HG02885 (cell line): ENCODE results near the gene ABHD14A.

Experiments
- ATAC-seq: cut with Tn5 transposase; IDR thresholded peaks from one replicate; pipeline ENCODE4 v1.9.1; 2021; ENCODE audit warnings: mild to moderate bottlenecking; ENCODE audit not compliant: unreplicated experiment, poor library complexity

Gene ABHD14A

DNA sequence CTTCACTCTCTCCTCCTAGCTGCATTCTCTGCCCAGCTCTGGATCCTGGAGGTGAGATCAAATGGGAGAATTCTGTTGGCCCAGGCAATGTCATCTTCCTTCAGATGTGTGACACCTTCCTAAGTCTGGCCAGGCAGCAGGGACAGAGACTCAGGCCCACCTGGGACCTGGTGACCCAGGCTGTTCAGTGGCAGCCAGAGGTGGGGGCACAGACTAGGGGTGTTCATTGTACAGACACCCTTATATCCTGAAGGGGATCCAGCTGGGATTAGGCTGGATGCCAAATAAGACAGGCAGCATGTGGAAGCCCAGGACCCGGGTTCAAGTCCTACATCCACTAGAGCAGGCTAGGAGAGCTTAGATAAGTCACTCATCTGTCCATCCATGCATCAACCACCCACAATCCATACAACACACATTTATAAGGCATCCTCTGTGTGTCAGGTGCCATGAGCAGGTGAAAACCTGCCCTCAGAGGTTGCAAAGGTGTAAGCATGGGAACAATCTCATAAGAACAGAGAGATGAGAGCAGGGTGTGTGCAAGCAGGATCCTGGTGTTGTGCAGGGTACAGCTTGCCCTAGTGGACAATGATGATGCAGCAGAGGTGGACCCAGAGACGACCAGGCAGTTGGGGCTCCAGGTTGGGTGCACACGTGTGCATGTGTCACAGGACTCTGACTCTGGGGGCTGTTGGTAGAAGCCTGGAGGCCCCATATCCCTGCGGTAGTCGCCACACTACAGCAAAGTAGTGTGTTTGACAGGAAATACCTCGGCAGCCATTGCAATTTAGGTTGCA lies 39.1 kb downstream of the ABHD14A start:
- no peak for ATAC-seq

DNA sequence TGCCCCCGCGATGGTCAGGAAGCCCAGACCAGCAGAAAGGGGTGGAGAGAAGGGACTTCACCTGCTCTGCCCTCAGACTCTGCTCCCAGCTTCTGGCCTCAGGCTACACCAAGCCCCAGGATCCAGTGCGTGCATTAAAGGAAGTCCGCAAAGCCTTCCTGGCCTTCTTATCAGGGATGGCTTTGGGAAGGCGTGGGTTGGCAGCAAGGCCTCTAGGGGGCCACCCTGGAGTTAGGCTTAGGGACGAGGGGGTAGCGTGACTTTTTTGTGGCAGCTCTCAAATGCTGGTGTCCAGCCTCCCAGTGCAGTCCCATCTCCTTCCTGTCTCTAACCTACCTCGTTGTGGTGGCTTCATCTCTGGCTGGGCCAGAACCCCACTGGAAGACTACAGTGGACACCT lies 39.7 kb downstream of the ABHD14A start:
- ATAC-seq = no peak

DNA sequence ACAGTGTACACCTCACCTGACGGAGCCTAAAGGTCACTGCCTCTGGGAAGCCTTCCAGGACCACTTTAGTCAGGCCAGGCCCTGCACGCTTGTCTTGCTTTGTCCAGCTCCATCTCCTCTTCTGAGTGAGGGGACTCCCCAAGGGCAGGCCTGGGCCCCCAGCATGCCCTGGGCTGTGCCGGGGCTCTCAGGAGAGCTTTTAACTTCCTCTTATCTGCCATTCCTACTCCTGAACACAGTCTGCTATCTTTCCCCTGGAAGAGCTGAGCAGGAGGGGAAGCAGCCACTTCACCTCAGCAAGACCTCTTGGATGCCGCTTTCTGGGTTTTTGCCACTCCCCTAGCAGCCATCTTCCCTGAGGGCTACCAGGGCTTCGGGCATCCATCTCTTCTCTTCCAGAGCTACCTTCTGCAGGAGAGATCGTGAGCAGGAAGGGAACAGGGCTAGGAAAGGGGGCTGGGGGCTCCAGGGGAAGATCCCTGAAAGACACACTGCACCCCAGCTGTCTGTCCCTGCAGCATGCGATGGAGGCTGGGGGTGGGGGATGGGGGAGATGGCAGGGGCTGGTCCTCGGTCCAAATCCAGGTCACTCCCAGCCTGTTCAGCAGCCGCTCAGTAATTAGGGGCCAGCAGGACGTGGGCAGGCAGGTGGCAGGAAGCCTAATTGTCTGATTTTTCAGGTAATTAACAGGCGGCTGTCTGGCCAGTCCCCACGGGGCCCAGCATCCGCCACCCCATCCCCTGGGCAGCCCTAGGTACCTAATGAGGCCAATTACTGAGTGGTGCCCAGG lies 40.8 kb downstream of the ABHD14A start:
- ATAC-seq = no peak

DNA sequence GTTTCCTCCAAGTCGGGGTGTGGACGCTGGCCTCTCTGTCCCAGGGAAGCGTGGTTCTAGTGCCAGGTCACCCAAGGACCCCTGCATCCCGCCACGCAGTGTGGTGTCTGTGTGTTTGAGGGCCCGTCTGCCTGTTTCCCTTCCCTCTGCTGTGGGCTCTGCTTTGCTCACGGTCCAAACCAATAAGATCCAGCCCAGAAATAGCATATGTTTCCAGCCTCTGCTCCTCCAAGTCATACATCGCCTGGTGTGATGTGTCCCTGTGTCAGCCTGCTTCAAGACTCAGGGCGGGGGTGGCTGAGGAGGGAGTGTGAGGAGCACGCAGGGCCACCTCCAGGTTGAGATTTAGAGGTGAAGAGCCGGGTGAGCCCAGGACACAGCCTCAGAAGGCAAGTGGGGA lies 42.7 kb downstream of the ABHD14A start:
- no peak for ATAC-seq

DNA sequence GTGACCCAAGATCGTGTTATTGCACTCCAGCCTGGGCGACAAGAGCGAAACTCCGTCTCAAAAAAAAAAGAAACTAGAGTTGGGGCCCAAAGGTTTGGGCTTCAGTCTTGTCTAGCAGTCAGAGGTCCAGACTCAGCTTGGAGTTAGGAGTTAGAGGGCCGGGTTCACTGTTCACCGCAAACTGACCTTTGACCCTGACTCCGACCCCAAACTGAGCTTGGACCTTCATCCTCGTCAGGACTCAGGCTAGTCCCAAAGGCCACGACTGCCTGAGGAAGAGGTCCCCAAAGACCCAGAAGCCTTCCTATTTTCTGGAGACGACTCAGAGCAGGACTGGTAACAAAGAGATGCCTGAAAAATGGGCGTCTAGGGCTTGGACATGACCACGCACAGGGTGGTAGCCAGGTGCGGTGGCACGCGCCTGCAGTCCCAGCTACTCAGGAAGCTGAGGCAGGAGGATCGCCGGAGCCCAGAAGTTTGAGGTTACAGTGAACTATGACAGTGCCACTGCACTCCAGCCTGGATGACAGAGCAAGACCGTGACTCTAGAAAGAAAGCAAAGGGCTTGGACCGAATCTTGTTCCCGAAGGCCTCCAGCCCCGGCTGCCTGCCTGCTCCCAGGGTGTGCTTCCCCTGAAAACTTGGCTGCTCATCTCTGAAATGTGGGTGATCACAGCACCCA lies 43.6 kb downstream of the ABHD14A start:
- no peak for ATAC-seq

DNA sequence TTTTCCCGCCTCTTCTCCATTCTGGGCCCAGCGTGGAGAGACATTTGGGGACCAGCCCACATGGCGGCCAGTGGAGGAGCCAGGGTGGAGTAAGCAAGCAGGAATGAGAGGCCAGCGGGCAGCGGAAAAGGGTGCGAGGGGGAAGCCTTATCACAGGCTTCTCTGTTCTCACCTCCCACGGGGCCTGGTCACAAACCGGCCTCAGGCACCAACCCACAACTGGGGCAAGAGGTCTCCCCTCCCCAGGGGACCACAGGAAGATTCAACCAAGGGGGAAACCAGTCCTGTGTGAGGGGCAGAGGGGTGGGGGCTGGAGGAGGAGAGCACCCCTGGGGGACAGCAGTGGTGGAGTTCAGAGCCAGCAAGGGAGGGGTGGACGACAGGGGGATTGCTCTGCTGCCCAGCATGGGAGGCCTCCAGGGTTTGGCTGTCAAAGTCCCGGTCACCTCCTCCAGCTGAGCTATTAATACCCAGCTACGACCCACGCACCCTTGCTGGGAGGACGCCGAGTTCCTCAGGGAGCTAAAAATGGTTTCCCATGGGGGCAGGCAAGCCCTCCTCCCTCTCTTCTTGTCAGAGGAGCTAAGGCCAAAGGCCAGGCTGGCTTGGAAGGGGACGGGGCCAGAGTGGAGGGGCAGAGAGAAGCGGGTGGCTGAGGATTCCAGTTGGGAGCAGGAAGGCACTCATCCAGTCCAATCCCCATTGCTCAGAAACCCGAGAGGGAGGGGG lies 44.7 kb downstream of the ABHD14A start:
- ATAC-seq = no peak

DNA sequence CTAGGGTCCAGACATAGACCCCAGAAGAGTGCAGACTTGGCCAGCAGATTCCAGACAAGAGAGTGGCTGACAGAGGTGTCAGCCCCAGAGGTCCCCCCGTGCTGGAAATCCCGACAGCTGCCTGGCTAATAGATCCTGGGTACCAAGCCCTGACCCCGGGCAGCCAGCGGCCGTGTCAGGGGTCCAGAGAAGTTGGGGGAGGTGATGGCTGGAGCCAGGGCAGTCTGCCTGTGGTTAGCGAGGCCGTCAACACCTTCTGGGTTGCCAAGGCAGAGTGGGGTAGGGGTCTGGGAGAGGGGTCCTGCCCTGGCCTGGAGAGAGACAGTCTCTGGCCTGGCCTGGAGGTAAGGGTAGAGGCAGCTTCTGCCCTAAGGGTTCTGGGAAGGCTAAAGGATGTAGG lies 45.9 kb downstream of the ABHD14A start:
- no peak for ATAC-seq

DNA sequence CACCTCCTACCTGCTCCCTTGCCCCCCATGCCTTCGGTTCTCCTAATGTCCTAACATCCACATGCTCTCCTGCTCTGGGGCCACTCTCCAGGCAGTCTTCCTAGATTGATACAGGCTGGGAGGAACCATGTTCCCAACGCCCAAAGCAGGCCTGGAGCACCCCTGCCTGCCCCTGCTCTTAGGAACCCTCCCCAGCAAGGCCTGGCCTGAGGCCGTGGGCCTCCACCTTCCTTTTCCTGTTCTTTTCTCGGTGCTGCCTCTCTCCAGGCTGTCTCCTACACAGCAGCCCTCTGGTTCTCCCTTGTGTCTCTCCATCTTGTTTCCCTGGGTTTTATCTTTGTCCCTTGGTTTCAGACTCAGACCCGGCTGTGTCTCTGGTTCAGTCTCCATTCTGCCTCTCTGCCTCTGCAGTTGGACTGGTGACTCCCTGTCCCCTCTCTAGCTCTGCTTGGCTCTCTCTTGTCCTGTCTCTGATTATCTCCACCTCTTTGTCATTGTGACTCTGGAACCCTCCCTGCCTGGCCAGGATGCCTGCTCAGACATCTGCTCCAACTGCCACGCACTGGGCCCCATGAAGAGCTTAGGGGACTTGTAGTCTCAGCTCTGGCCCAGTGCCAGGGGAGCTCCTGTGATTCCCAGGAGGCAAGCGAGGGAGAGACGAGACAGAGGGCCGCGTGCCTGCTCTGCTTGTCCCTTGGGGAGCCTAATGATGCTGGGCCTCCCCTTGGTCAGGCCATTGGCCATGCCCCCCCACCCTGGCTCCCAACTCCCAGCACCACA lies 46.8 kb downstream of the ABHD14A start:
- no peak for ATAC-seq

DNA sequence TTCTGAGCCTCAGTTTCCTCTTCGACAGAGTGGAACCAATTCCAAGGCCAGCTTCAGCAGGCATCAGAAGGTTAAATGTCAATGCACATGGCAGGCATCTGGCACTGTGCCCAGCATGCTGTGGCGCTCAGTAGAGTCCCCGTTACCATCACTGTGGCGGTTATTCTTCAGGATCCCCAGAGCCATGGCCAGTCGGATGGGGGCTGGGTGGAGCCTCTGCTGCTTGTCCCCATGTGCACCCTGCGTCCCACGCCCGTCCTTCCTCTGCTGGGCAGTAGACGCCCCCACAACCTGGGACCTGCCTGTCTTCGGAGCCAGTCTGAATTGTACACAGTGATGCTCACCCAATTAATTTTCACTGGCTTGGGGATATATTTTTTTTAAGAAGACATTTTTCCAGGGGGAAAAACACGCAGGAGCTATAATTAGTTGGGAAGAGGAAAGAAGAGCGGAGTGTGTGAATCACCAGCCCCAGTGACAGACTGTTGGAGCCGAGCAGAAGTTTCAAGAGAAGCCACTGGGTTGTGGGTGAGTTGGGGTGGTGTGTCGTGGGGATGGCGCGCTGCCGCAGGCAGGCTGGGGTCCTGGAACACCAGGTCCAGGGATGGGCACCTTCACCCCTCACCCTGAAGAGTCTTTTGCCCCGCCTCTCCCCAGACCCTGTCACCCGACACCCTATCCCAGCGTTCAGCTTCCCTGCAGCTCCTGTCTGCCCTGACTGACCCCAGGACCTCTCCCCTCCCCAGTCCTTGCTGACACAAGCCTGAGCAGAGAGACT lies 47.6 kb downstream of the ABHD14A start:
- no peak for ATAC-seq

DNA sequence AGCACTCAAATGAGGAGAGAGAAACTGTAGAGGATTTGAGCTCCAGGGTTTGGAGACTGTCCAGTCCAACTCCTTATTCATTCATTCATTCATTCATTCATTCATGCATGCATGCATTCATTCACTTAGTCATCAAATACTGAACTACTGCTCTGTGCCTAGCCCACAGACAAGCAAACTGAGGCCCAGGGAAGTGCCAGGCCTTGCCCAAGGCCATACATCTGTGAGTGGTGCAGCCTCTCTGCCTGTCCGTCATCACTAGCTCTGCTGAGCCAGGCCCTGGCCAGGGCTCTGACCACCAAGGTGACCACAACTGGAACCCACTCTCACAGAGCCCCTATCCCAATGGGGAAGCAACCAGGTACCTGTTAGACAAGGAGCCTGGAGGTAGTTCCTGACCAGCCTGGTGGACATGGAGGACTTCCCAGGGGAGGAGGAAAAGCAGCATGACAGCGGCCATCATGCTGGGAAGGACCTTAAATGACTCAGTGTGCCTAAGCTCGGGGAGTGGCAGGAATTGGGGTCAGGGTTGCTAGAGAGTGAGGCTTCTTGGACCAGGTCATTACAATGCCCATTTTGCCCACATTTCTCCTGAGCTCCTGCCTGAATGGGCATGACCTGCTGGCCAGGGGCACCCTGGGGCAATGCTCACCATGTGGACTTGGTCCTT lies 48.4 kb downstream of the ABHD14A start:
- ATAC-seq = no peak

DNA sequence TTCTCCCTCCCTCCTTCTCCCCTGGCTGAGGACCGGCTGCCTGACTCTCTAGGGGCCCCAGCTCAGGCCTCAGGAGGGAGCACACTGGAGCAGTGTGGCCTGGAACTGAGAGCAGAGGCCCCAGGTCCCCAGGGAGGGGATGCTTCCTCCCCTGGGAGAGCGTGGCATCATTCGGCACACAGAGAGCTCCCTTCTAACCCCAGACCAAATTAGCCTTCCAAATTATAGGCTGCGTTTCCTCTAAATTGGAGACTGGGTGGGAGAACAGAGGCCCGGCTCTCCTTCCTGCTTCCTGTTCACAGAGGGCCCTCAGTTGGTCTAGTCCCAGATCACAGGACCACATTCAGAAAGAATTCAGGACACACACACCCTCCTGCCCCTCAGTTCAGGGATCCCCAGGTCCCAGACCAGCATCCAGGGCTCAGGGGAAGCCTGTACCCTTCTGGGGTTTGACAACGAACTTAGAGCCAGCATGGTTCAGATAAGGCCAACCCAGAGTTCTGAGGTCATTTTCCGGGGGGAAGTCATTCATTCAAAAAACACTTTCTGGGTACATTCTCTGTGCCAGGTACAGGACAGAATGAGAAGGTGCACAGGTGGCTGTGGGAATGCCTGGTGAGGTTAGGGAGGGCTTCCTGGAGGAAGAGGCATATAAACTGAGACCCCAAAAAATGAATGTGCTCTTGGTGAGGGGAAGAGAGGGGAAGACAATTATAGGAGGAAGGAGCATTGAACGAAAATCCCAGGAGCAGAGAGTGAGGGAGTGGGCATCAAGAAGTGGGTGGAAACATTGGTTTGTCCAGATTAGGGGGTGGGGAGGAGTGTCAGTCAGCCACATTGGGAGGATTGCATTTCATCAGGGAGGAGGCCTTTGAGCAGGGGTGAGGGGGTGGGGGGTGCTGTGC lies 49.2 kb downstream of the ABHD14A start:
- peak; percentile 72 for ATAC-seq

DNA sequence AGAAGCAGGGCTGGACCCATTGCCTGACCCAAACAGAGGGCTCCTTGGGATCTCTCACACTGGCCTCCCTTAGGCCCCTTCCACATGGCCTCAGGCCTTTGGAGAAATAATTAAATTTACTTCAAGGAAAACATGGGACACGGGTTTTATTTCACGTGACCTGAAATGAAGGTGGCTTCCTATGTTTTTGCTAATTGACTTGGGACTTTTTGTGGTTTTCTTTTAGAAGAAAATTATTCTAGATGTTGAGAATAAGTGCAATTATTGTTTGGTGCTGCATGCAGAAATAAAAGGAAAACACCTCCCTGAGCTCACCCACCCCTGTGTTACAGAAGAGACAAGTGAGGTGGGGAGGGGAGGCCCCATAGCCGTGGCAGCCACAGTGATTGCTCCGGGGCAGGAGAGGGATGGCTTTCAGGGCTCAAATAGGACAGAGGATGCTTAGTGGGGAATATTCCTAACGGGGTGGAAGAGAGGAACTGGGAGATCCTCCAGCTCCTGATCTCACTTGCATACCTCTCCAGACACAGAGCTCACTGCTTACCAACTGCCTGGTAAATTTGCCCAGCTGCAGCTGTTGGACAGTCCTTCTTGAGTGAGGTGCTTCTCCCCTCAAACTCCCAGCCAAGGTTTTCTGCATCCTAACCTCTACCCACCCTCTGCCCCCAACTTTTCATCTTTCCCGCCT lies 50.0 kb downstream of the ABHD14A start:
- no peak for ATAC-seq

DNA sequence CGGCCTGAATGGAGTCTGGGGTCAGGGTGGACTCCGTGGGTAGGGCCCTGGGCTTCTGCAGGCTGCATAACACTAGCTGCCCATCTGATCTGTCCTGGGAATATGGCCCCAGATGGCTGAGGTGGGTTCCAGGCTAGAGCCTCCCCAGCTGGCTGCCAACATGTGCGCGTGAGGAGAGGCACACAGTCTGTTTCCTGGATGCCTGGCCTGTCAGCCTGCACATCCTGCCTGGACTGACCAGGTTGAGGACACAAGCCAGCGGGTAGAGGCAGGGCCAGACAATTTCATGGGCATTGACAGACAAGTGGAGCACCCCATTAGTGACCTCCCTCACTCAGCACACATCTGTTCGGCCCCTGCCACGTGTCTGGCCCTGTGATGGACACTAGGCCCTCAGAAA lies 50.6 kb downstream of the ABHD14A start:
- ATAC-seq = no peak

DNA sequence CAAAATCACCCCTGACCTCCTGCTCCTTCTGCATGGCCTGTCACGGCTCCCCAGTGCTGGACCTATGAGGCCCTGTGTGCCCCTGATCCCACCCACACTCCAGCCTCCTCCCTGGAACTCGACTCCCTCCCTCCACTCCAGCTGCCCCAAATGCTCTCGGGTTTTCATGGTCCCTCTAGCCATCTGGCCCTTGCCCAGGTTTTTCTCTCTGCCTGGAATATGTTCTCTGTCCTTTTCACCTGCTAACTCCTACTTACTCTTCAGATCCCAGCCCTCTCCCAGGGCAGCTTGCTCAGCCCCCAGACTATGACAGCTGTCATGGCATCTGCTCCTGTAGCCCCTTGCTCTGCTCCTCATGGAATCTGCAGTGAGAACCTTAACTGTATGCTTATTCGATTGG lies 51.2 kb downstream of the ABHD14A start:
- no peak for ATAC-seq

DNA sequence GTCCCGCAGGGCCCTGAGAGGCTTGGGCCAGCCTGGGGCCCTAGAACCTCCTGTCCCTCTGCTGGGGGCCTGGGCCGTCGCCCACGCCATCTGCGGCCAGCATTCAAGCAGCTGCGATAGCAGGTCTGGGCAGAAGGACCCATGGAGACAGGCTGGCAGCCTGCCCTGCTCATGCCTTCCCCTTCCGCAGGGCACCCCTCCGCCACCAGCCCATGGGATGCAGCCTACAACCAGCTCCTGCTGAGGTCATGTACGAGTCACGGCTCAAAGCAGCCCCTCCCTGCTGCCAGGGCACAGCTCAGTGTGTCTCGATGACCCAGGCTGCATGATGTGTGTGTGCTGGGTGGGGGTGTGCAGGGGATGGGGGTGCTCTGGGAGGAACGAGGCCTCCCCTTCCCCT lies 53.7 kb downstream of the ABHD14A start:
- no peak for ATAC-seq

DNA sequence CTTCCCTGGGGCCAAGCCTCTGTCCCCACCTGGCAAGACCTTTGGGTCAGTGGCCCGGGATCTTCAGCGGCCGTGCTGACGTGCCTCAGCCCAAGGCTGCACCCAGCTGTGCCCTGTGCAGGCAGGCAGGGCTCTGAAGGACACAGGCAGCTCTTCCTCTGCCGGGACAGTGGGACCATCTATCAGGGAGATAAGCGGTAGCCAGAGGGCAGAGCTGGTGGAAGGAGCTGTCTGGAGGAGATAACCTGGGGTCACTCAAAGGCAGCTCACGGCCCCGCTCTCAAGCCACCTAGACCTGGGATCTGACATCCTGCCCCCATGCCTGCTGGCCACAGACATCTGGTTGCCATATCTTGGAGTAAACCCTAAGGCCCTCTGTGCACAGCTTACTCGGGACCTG lies 54.2 kb downstream of the ABHD14A start:
- no peak for ATAC-seq

DNA sequence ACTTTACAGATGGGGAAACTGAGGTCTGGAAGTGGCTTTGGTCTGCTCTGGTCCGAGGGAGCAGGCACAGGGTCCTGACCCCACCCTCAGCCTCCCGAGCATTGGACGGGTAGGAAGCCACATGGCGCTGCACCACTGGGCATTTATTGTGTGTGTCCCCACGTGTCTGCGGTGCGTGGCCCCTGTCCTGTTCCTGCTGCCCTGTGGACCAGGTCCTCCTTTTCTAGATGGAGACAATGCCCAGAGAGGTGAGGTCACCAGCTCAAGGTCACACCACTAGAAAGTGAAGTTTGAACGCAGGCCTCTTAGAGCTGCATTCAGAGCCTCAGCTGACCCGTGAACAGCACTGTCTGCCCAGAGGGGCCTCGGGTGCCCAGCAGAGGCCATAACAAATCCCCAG lies 54.7 kb downstream of the ABHD14A start:
- no peak for ATAC-seq
